ENCODE measurements around the gene INSIG2.

DNA sequence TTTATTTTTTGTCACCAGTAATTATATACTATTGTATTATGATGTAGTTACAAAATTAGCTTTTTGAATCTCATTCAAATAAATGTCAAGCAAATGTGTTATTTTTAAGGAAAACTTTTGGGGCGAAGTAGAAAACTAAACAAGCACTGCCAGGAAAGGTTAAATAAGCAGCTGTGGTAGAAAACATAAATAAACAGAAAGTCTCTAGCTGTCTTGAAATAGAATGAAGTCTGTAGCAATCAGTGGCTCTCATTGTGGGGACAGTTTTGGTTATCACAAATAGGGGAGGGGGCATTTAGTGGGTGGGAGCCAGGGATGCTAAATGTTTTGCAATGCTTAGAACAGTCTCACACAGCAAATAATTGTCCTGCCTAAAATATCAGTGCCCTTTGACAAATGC lies 3.4 kb downstream of the INSIG2 start:
- TF ChIP-seq ZBTB7A (IDR thresholded peaks at IDR 0.05; ENCODE audit: low read depth): no peak
- TF ChIP-seq, protein P1, sequence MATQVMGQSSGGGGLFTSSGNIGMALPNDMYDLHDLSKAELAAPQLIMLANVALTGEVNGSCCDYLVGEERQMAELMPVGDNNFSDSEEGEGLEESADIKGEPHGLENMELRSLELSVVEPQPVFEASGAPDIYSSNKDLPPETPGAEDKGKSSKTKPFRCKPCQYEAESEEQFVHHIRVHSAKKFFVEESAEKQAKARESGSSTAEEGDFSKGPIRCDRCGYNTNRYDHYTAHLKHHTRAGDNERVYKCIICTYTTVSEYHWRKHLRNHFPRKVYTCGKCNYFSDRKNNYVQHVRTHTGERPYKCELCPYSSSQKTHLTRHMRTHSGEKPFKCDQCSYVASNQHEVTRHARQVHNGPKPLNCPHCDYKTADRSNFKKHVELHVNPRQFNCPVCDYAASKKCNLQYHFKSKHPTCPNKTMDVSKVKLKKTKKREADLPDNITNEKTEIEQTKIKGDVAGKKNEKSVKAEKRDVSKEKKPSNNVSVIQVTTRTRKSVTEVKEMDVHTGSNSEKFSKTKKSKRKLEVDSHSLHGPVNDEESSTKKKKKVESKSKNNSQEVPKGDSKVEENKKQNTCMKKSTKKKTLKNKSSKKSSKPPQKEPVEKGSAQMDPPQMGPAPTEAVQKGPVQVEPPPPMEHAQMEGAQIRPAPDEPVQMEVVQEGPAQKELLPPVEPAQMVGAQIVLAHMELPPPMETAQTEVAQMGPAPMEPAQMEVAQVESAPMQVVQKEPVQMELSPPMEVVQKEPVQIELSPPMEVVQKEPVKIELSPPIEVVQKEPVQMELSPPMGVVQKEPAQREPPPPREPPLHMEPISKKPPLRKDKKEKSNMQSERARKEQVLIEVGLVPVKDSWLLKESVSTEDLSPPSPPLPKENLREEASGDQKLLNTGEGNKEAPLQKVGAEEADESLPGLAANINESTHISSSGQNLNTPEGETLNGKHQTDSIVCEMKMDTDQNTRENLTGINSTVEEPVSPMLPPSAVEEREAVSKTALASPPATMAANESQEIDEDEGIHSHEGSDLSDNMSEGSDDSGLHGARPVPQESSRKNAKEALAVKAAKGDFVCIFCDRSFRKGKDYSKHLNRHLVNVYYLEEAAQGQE (IDR thresholded peaks at IDR 0.05; ENCODE audit: low read depth): no peak
- no peak for TF ChIP-seq EP300 (IDR thresholded peaks at IDR 0.05; ENCODE audit: borderline replicate concordance)
- TF ChIP-seq YY1 (IDR thresholded peaks at IDR 0.05; ENCODE audit: low read depth): no peak
- TF ChIP-seq, protein P2, sequence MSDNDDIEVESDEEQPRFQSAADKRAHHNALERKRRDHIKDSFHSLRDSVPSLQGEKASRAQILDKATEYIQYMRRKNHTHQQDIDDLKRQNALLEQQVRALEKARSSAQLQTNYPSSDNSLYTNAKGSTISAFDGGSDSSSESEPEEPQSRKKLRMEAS (IDR thresholded peaks at IDR 0.05): no peak
- no peak for TF ChIP-seq CREB1 (IDR thresholded peaks at IDR 0.05; ENCODE audit: low read depth)
- no peak for TF ChIP-seq RAD21 (IDR thresholded peaks at IDR 0.05; ENCODE audit: low read depth)
- TF ChIP-seq, protein P3, sequence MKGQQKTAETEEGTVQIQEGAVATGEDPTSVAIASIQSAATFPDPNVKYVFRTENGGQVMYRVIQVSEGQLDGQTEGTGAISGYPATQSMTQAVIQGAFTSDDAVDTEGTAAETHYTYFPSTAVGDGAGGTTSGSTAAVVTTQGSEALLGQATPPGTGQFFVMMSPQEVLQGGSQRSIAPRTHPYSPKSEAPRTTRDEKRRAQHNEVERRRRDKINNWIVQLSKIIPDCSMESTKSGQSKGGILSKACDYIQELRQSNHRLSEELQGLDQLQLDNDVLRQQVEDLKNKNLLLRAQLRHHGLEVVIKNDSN (IDR thresholded peaks at IDR 0.05): no peak

All from Ishikawa (cell line).